HepG2 (cell line): Measurements from ENCODE around the gene TAGLN. TPM values are rescaled to one million over a fixed set of nuclear protein-coding genes. Genes with fewer than 3 reads are reported as not detected.

Experiments
- ARNTL ChIP-seq: sonication (generic); formaldehyde crosslinking; IDR thresholded peaks from 2 replicates; pipeline ENCODE4 v1.4.0; 2020; ENCODE audit warnings: mild to moderate bottlenecking, missing genetic modification reagents
- CREM ChIP-seq, 2 experiments: sonication (generic) in 1 of 2; formaldehyde crosslinking in 1 of 2; IDR thresholded peaks; 2 replicates each; pipeline versions ENCODE4 v1.4.0 to v1.6.1; 2016 to 2020; ENCODE audit warnings: antibody characterized with exemption in 1 of 2, mild to moderate bottlenecking in 1 of 2, missing genetic modification reagents in 1 of 2
- FIP1L1 ChIP-seq: fragments of 200-400 bp; formaldehyde crosslinking; IDR thresholded peaks from 2 replicates; pipeline ENCODE4 v1.6.1; 2018; ENCODE audit warnings: low read depth, mild to moderate bottlenecking, low read length, moderate library complexity, borderline replicate concordance; ENCODE audit not compliant: insufficient read depth
- FOXK1 ChIP-seq: sonication (generic); formaldehyde crosslinking; IDR thresholded peaks from 2 replicates; pipeline ENCODE4 v1.4.0; 2020; ENCODE audit warnings: low read depth, missing genetic modification reagents, borderline replicate concordance
- HMGA1 ChIP-seq: sonication (generic); formaldehyde crosslinking; conservative IDR thresholded peaks from 2 replicates; pipeline ENCODE4 v1.4.0; 2020; ENCODE audit warnings: missing genetic modification reagents
- HNRNPUL1 ChIP-seq: fragments of 200-400 bp; formaldehyde crosslinking; IDR thresholded peaks from 2 replicates; pipeline ENCODE4 v1.6.1; 2017; ENCODE audit warnings: low read depth, mild to moderate bottlenecking, low read length, moderate library complexity
- POLR2A ChIP-seq, 2 experiments: IDR thresholded peaks; 2 replicates each; pipeline ENCODE4 v1.6.1; 2011; ENCODE audit warnings: low read depth in 2 of 2, low read length in 2 of 2, mild to moderate bottlenecking in 1 of 2, moderate library complexity in 1 of 2; ENCODE audit not compliant: insufficient read depth in 1 of 2
- SP140L ChIP-seq: sonication (generic); formaldehyde crosslinking; IDR thresholded peaks from 2 replicates; pipeline ENCODE4 v1.4.0; 2020; ENCODE audit warnings: missing genetic modification reagents, borderline replicate concordance
- SP5 ChIP-seq: IDR thresholded peaks from 2 replicates; pipeline ENCODE4 v1.6.1; 2016; ENCODE audit warnings: low read depth, borderline replicate concordance
- ZBTB46 ChIP-seq: sonication (generic); formaldehyde crosslinking; IDR thresholded peaks from 2 replicates; pipeline ENCODE4 v1.4.0; 2020; ENCODE audit warnings: mild to moderate bottlenecking, missing genetic modification reagents, borderline replicate concordance
- ZNF550 ChIP-seq: sonication (generic); formaldehyde crosslinking; IDR thresholded peaks from 2 replicates; pipeline ENCODE4 v1.4.0; 2020; ENCODE audit warnings: mild to moderate bottlenecking, missing genetic modification reagents, borderline replicate concordance
- ZNF713 ChIP-seq: sonication (generic); formaldehyde crosslinking; IDR thresholded peaks from 2 replicates; pipeline ENCODE4 v1.4.0; 2020; ENCODE audit warnings: mild to moderate bottlenecking, missing genetic modification reagents
- ZNF777 ChIP-seq: sonication (generic); formaldehyde crosslinking; IDR thresholded peaks from 2 replicates; pipeline ENCODE4 v1.4.0; 2020; ENCODE audit warnings: missing genetic modification reagents
- ZNF780A ChIP-seq: sonication (generic); formaldehyde crosslinking; IDR thresholded peaks from 2 replicates; pipeline ENCODE4 v1.8.0; 2022; ENCODE audit warnings: mild to moderate bottlenecking, missing genetic modification reagents, moderate library complexity
- polyA plus RNA-seq, 8 experiments: library from polyadenylated mRNA; depleted of rRNA in 3 of 8; stranded (reverse) in 7 of 8; unstranded in 1 of 8; fragments of >200 nt; fragmentation: Illumina TruSeq in 4 of 8; extraction: Trizol in 4 of 8; gene quantifications; 2 replicates each; pipeline versions ENCODE4 v1.2.1 to v1.2.3, GENCODE V29; 2011 to 2016; ENCODE audit warnings: low read depth in 4 of 8, missing spikeins in 1 of 8, mixed read lengths in 1 of 8; ENCODE audit not compliant: insufficient read depth in 1 of 8
- total RNA-seq, 5 experiments: library from RNA; depleted of rRNA; stranded (reverse); fragments of >200 nt; fragmentation: Illumina TruSeq; extraction: Trizol; gene quantifications; 2 replicates each; pipeline ENCODE4 v1.2.3, GENCODE V29; 2016; ENCODE audit warnings: low read depth in 1 of 5
- TF ChIP-seq, protein P1 (sequence below): sonication (generic); formaldehyde crosslinking; IDR thresholded peaks from 2 replicates; pipeline ENCODE4 v1.4.0; 2020; ENCODE audit warnings: missing genetic modification reagents
- TF ChIP-seq, protein P2 (sequence below): sonication (generic); formaldehyde crosslinking; IDR thresholded peaks from 2 replicates; pipeline ENCODE4 v1.5.0; 2020; ENCODE audit warnings: missing genetic modification reagents
- TF ChIP-seq, protein P3 (sequence below): sonication (generic); formaldehyde crosslinking; IDR thresholded peaks from 2 replicates; pipeline ENCODE4 v1.9.0; 2021; ENCODE audit warnings: missing genetic modification reagents, borderline replicate concordance

Gene TAGLN
- total and polyA plus RNA-seq, 2 of the 13 experiments (the other 11 are each of a cell fraction or from before 2014, with no cell fraction given): 12.6 to 75.4 TPM

DNA sequence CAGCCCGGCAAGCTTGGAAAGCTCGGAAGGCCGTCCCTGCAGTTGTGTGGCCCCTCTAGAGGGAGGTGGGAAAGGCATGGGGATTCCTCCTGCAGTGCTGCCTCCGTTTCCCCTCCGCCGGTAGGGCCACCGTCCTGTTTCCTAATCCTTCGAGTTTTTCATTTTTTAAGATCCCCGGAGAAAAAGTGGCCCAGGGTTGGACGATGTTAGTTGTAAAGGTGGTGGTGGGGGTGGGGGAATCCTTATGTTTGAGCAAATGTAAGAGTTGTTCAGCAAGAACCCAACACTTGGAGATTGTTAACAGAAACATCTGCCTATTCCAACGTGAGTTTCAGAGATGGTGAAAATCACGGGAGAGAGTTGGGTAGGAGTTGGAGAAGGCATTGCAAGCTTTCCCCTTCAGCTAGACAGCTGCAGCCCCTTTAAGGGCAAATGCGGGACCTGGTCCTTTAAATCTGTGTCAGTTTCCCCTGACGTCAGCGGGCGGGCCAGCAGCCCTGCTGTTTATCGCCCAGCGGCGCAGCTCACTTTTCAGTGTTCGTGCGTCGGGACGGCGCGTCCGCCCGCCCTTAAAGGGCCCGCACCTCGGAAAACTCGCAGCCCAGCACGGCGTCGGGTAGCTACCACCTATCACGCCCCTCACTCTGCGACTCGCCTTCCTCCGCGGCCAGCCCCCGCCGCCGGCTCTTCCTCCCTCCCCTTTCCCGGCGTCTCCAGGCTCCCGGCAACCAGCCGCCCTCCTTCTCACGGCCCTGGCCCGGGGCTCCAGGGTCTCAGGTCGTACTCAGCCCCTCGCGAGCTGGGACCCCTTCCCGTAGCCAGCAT is 20.7 kb upstream of the TAGLN start, which contains the start of gene SIDT2 (continued):
- no peak for TF ChIP-seq FIP1L1
- TF ChIP-seq ZBTB46 (CRISPR knock-in tag): no peak
- no peak for TF ChIP-seq HNRNPUL1
- TF ChIP-seq ZNF713 (CRISPR knock-in tag): no peak
- peak; percentile 31; the same call in 1 of the 2 replicates for TF ChIP-seq SP5
- peak; percentile 93 for TF ChIP-seq ZNF777 (CRISPR knock-in tag)
- no peak for TF ChIP-seq ARNTL
- TF ChIP-seq, protein P1, sequence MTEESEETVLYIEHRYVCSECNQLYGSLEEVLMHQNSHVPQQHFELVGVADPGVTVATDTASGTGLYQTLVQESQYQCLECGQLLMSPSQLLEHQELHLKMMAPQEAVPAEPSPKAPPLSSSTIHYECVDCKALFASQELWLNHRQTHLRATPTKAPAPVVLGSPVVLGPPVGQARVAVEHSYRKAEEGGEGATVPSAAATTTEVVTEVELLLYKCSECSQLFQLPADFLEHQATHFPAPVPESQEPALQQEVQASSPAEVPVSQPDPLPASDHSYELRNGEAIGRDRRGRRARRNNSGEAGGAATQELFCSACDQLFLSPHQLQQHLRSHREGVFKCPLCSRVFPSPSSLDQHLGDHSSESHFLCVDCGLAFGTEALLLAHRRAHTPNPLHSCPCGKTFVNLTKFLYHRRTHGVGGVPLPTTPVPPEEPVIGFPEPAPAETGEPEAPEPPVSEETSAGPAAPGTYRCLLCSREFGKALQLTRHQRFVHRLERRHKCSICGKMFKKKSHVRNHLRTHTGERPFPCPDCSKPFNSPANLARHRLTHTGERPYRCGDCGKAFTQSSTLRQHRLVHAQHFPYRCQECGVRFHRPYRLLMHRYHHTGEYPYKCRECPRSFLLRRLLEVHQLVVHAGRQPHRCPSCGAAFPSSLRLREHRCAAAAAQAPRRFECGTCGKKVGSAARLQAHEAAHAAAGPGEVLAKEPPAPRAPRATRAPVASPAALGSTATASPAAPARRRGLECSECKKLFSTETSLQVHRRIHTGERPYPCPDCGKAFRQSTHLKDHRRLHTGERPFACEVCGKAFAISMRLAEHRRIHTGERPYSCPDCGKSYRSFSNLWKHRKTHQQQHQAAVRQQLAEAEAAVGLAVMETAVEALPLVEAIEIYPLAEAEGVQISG (CRISPR knock-in tag): peak; percentile 63
- TF ChIP-seq ZNF550: no peak
- peak; percentile 87 for TF ChIP-seq CREM (IDR thresholded peaks at IDR 0.05)
- no peak for TF ChIP-seq CREM (CRISPR knock-in tag; IDR thresholded peaks at IDR 0.05)
- TF ChIP-seq POLR2A (IDR thresholded peaks at IDR 0.05; ENCODE audit: insufficient read depth in 1 of 2, low read depth in 2 of 2, low read length in 2 of 2): peak; percentile 51 to 65
- 0 out of 2 replicates have a peak, but pooled peaks have one; percentile 24 for TF ChIP-seq SP140L (CRISPR knock-in tag)
- peak; percentile 83 for TF ChIP-seq FOXK1 (CRISPR knock-in tag)
- TF ChIP-seq ZNF780A (CRISPR knock-in tag): no peak
- TF ChIP-seq, protein P2, sequence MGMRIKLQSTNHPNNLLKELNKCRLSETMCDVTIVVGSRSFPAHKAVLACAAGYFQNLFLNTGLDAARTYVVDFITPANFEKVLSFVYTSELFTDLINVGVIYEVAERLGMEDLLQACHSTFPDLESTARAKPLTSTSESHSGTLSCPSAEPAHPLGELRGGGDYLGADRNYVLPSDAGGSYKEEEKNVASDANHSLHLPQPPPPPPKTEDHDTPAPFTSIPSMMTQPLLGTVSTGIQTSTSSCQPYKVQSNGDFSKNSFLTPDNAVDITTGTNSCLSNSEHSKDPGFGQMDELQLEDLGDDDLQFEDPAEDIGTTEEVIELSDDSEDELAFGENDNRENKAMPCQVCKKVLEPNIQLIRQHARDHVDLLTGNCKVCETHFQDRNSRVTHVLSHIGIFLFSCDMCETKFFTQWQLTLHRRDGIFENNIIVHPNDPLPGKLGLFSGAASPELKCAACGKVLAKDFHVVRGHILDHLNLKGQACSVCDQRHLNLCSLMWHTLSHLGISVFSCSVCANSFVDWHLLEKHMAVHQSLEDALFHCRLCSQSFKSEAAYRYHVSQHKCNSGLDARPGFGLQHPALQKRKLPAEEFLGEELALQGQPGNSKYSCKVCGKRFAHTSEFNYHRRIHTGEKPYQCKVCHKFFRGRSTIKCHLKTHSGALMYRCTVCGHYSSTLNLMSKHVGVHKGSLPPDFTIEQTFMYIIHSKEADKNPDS (CRISPR knock-in tag): no peak
- TF ChIP-seq, protein P3, sequence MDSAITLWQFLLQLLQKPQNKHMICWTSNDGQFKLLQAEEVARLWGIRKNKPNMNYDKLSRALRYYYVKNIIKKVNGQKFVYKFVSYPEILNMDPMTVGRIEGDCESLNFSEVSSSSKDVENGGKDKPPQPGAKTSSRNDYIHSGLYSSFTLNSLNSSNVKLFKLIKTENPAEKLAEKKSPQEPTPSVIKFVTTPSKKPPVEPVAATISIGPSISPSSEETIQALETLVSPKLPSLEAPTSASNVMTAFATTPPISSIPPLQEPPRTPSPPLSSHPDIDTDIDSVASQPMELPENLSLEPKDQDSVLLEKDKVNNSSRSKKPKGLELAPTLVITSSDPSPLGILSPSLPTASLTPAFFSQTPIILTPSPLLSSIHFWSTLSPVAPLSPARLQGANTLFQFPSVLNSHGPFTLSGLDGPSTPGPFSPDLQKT (CRISPR knock-in tag): no peak
- no peak for TF ChIP-seq HMGA1
